ENCODE data around the gene ARHGEF12.

ARHGEF12 gene

GRCh38 chr11:120521176-120521575 lies 185.0 kb downstream of the ARHGEF12 start:
- DNase-seq: no peak

- no peak for DNase-seq
These were observed 185.8 kb downstream of the ARHGEF12 start for GRCh38 chr11:120522021-120522420.

GRCh38 chr11:120522736-120523135 lies 186.5 kb downstream of the ARHGEF12 start:
- no peak for DNase-seq

- DNase-seq: peak; percentile 19
These were observed 187.0 kb downstream of the ARHGEF12 start for GRCh38 chr11:120523196-120523595.

- DNase-seq: no peak
These were observed 188.4 kb downstream of the ARHGEF12 start for GRCh38 chr11:120524536-120525085.

GRCh38 chr11:120525261-120526171 lies 189.3 kb downstream of the ARHGEF12 start:
- no peak for DNase-seq

GRCh38 chr11:120526241-120526640 lies 190.0 kb downstream of the ARHGEF12 start:
- no peak for DNase-seq

GRCh38 chr11:120527111-120527761 lies 191.0 kb downstream of the ARHGEF12 start:
- peak; percentile 73 for DNase-seq

GRCh38 chr11:120528749-120529148 lies 192.5 kb downstream of the ARHGEF12 start:
- no peak for DNase-seq

- DNase-seq: no peak
These were observed 193.0 kb downstream of the ARHGEF12 start for GRCh38 chr11:120529214-120529613.

GRCh38 chr11:120529911-120530310 lies 193.7 kb downstream of the ARHGEF12 start:
- no peak for DNase-seq

- no peak for DNase-seq
These were observed 196.0 kb downstream of the ARHGEF12 start for GRCh38 chr11:120532082-120532831.

- no peak for DNase-seq
These were observed 196.6 kb downstream of the ARHGEF12 start for GRCh38 chr11:120532832-120533196.

- no peak for DNase-seq
These were observed 200.0 kb downstream of the ARHGEF12 start for GRCh38 chr11:120536091-120536796.

GRCh38 chr11:120536797-120537169 lies 200.6 kb downstream of the ARHGEF12 start:
- DNase-seq: no peak

GRCh38 chr11:120537996-120538395 lies 201.8 kb downstream of the ARHGEF12 start:
- DNase-seq: no peak

- DNase-seq: no peak
These were observed 202.5 kb downstream of the ARHGEF12 start for GRCh38 chr11:120538707-120539106.
